Camera-type eye (tissue), 1 donor: Measurements from ENCODE around the gene ZNF468. TPM values are rescaled to one million over a fixed set of nuclear protein-coding genes. Genes with fewer than 3 reads are reported as not detected.

Source experiments
- total RNA-seq: library from RNA; depleted of rRNA; stranded (reverse); fragments of >200 nt; gene quantifications from one replicate; pipeline ENCODE4 v1.2.3, GENCODE V29; 2014

The ZNF468 gene
- total RNA-seq, result 43.4 TPM

GRCh38 chr19:52857378-52858191, at the start of gene ZNF468:
ZNF468 (minus strand) TSS chr19:52857619; CDS start chr19:52854272, 3,347 bp downstream.

DNA sequence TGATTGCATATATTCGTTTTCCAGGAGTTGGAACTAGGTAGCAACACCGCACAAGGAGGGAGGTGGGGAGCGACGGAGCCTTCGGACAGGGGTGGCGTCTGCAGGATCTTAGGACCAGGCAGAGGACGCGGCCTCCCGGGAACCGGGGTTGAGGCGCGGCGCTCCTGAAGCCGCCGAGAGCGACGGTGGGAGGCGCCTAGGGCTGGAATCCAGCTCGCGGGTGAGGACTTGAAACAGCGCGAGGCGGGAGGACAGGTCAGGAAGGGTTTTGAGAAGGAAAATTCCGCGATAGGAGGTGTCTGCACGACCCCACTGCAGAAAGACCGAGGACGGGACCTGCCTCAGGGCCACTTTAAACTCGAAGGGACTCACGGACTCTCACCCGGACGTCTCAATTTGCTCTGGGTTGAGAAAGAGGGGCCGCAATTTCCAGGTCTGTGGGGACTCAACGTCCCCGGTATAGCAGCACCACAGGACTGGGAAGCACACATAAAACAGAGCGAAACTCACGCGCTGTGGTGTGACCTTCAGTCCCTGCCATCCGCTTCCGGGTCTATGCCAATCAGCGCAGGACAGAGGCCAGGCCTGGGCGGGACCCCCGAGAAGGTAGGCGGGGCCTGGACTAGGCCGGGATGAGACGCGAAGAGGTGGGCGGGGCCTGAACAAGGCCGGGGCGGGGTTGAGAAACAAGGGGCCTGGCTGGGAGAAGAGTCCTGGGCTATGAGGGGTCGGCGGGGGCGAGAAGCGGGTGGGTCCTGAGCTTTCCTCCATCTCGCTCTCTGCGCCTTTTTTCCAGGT, 39.9 kb upstream of the ZNF468 start, which contains the start of gene ZNF320:
Gene ZNF320 (minus strand): TSS at position 498 of the 798 bp plus-strand sequence. CDS start 7,380 bp downstream, outside the sequence.

GRCh38 chr19:52821204-52821960, 36.0 kb downstream of the ZNF468 start, which contains the start of gene ZNF28:
ZNF28 (minus strand) TSS chr19:52821633; CDS start chr19:52817958, 3,675 bp downstream.

Other genes starting within 250 kb of the ZNF468 start
- gene ZNF83, start 219.3 kb downstream of the ZNF468 start, total RNA-seq, result 168 TPM
- gene ZNF611, start 122.6 kb downstream of the ZNF468 start, total RNA-seq, result 24.5 TPM
- gene ZNF600, start 70.8 kb downstream of the ZNF468 start, total RNA-seq, result 4.2 TPM
- 24.7 TPM for gene ZNF28, start 36.0 kb downstream of the ZNF468 start, total RNA-seq
- gene ZNF320, start 40.0 kb upstream of the ZNF468 start, total RNA-seq, result 51.3 TPM
- 16.1 TPM for gene ZNF888, start 65.8 kb upstream of the ZNF468 start, total RNA-seq
- gene ZNF816, start 105.3 kb upstream of the ZNF468 start, total RNA-seq, result 15.7 TPM
- gene ERVV-1, start 156.3 kb upstream of the ZNF468 start, total RNA-seq, result not detected
- gene ERVV-2, start 187.1 kb upstream of the ZNF468 start, total RNA-seq, result not detected
- 87.9 TPM for gene ZNF160, start 245.8 kb upstream of the ZNF468 start, total RNA-seq